Neuronal stem cell (in vitro differentiated cells): ENCODE measurements around the gene GPR179.
A peak's percentile ranks its signal among the peaks of the same experiment; 100 is the strongest.

Experiments
- DNase-seq: peaks from one replicate; pipeline ENCODE4 v3.0.0-alpha.2; 2013; ENCODE audit warnings: low spot score
- H2AFZ ChIP-seq: one replicate; pipeline ENCODE4 v1.6.1; 2013; ENCODE audit warnings: mild to moderate bottlenecking, low read length, inconsistent platforms
- H2AK5ac ChIP-seq: 2 replicates; pipeline ENCODE4 v1.6.1; 2013; ENCODE audit warnings: low read depth, mild to moderate bottlenecking, inconsistent platforms, low read length, moderate library complexity, mixed read lengths
- H2BK120ac ChIP-seq: 2 replicates; pipeline ENCODE4 v1.6.1; 2013; ENCODE audit warnings: low read depth, mild to moderate bottlenecking, inconsistent platforms, low read length, moderate library complexity, mixed read lengths
- H2BK12ac ChIP-seq: one replicate; pipeline ENCODE4 v1.6.1; 2013; ENCODE audit warnings: low read length, inconsistent platforms
- H2BK15ac ChIP-seq: 2 replicates; pipeline ENCODE4 v1.6.1; 2013; ENCODE audit warnings: mild to moderate bottlenecking, low read length, inconsistent platforms, mixed read lengths
- H2BK5ac ChIP-seq: one replicate; pipeline ENCODE4 v1.6.1; 2013; ENCODE audit warnings: inconsistent platforms, mild to moderate bottlenecking, low read length, moderate library complexity
- H3K14ac ChIP-seq: one replicate; pipeline ENCODE4 v1.6.1; 2013; ENCODE audit warnings: low read length, inconsistent platforms
- H3K18ac ChIP-seq: 2 replicates; pipeline ENCODE4 v1.6.1; 2013; ENCODE audit warnings: low read length, inconsistent platforms
- H3K23ac ChIP-seq: 2 replicates; pipeline ENCODE4 v1.6.1; 2013; ENCODE audit warnings: low read depth, mild to moderate bottlenecking, mixed read lengths, low read length, inconsistent platforms; ENCODE audit not compliant: poor library complexity
- H3K27ac ChIP-seq: replicated peaks from 3 replicates; pipeline ENCODE4 v1.5.1; 2013; ENCODE audit warnings: low read length, inconsistent platforms
- H3K27me3 ChIP-seq, 3 experiments: 2 replicates each; pipeline ENCODE4 v1.6.1; 2013; ENCODE audit warnings: low read length in 3 of 3, mild to moderate bottlenecking in 2 of 3, inconsistent platforms in 1 of 3, low read depth in 1 of 3, mixed read lengths in 1 of 3, moderate library complexity in 1 of 3; ENCODE audit not compliant: control insufficient read depth in 3 of 3, insufficient read depth in 3 of 3
- H3K36me3 ChIP-seq, 2 donors: replicated peaks in 1 of 2; 2 replicates each; pipeline ENCODE4 v1.6.1; 2013; ENCODE audit warnings: low read length in 2 of 2; ENCODE audit not compliant: control insufficient read depth in 2 of 2, insufficient read depth in 2 of 2
- H3K4ac ChIP-seq: 2 replicates; pipeline ENCODE4 v1.6.1; 2013; ENCODE audit warnings: inconsistent platforms, mild to moderate bottlenecking, low read length, moderate library complexity
- H3K4me1 ChIP-seq, 2 donors: 1 replicate in 1 of 2; 2 replicates in 1 of 2; pipeline ENCODE4 v1.6.1; 2013; ENCODE audit warnings: low read length in 2 of 2, low read depth in 1 of 2; ENCODE audit not compliant: control insufficient read depth in 2 of 2, insufficient read depth in 1 of 2
- H3K4me2 ChIP-seq: one replicate; pipeline ENCODE4 v1.6.1; 2013; ENCODE audit warnings: mild to moderate bottlenecking, low read length, inconsistent platforms; ENCODE audit not compliant: insufficient read depth, poor library complexity, severe bottlenecking
- H3K4me3 ChIP-seq, 2 donors: 2 replicates each; pipeline ENCODE4 v1.5.1; 2013; ENCODE audit warnings: low read length in 2 of 2, mild to moderate bottlenecking in 2 of 2, inconsistent platforms in 1 of 2, moderate library complexity in 1 of 2
- H3K79me1 ChIP-seq: one replicate; pipeline ENCODE4 v1.6.1; 2013; ENCODE audit warnings: low read depth, mild to moderate bottlenecking, inconsistent platforms, low read length, moderate library complexity
- H3K9ac ChIP-seq: one replicate; pipeline ENCODE4 v1.6.1; 2013; ENCODE audit warnings: mild to moderate bottlenecking, low read depth, low read length, inconsistent platforms; ENCODE audit not compliant: poor library complexity
- H3K9me3 ChIP-seq, 2 donors: replicated peaks in 1 of 2; 2 replicates each; pipeline versions ENCODE3 to v1.6.1; 2013; ENCODE audit warnings: low read length in 2 of 2, mild to moderate bottlenecking in 2 of 2, inconsistent platforms in 1 of 2, low read depth in 1 of 2, mixed read lengths in 1 of 2, moderate library complexity in 1 of 2; ENCODE audit not compliant: control insufficient read depth in 2 of 2, insufficient read depth in 1 of 2
- H4K8ac ChIP-seq: one replicate; pipeline ENCODE4 v1.6.1; 2013; ENCODE audit warnings: low read depth, mild to moderate bottlenecking, inconsistent platforms, low read length, moderate library complexity
- H4K91ac ChIP-seq: one replicate; pipeline ENCODE4 v1.6.1; 2013; ENCODE audit warnings: low read length, low read depth, mild to moderate bottlenecking, inconsistent platforms; ENCODE audit not compliant: poor library complexity
- WGBS, 2 donors: extraction: QIAGEN DNeasy Blood & Tissue Kit; methylation state at CpG; one replicate each; pipeline ENCODE4 v1.1.7; 2013; ENCODE audit warnings: missing lambda C conversion rate in 2 of 2, mixed read lengths in 1 of 2; ENCODE audit not compliant: insufficient read length in 2 of 2, insufficient replicate concordance in 1 of 2; ENCODE audit errors: extremely low coverage in 2 of 2; 5-methylcytosine and 5-hydroxymethylcytosine counted together

The GPR179 gene

GRCh38 chr17:38336838-38337237 lies 6.9 kb downstream of the GPR179 start:
- Histone ChIP-seq H3K4ac (no peak overlapping the region), H3K36me3 (no peaks in the 10 kb centered on the region), H4K8ac (no peak overlapping the region), H2BK120ac (no peak overlapping the region), H3K27me3 (peaks cover 0 to 58% (median 0%) of the 10 kb centered on the region in 3 experiments), H3K4me2 (no peak overlapping the region), H3K27ac (no peak overlapping the region), H3K79me1 (no peaks in the 10 kb centered on the region), H3K9me3 (no peaks in the 10 kb centered on the region), H3K14ac (no peak overlapping the region), H2AFZ (no peak overlapping the region), H4K91ac (no peak overlapping the region), H2BK15ac (no peak overlapping the region), H3K9ac (peak overlapping the region; percentile 45), H3K18ac (no peak overlapping the region), H3K23ac (peak overlapping the region; percentile 62), H3K4me3 (no peak overlapping the region), H2AK5ac (no peak overlapping the region), H3K4me1 (peaks cover 3 to 5% of the 10 kb centered on the region in 2 donors), H2BK12ac (no peak overlapping the region), H2BK5ac (no peak overlapping the region)
- no CpG with 5 or more reads among the region's 11 CpGs for WGBS, 2 donors
- DNase-seq, result no peak

GRCh38 chr17:38334480-38335364 lies 9.0 kb downstream of the GPR179 start:
- H3K18ac ChIP-seq, result peak overlapping the region; percentile 61
- no peak overlapping the region for H3K4me3 ChIP-seq
- no peak overlapping the region for H2AFZ ChIP-seq
- H3K36me3 ChIP-seq, result no peaks in the 10 kb centered on the region
- H4K91ac ChIP-seq, result no peak overlapping the region
- peak overlapping the region; percentile 89 for H2BK12ac ChIP-seq
- no peak overlapping the region for H3K4ac ChIP-seq
- H3K27me3 ChIP-seq, result peaks cover 0 to 64% (median 0%) of the 10 kb centered on the region in 3 experiments
- peak overlapping the region; percentile 39 for H3K14ac ChIP-seq
- H4K8ac ChIP-seq, result no peak overlapping the region
- H3K9me3 ChIP-seq, result no peaks in the 10 kb centered on the region
- no peak overlapping the region for H3K4me2 ChIP-seq
- H2BK120ac ChIP-seq, result peak overlapping the region; percentile 36
- peak overlapping the region; percentile 30 for H2BK15ac ChIP-seq
- WGBS, 2 donors, result no CpG with 5 or more reads among the region's 30 CpGs
- H2BK5ac ChIP-seq, result no peak overlapping the region
- H3K27ac ChIP-seq, result no peak overlapping the region
- H3K4me1 ChIP-seq, result peaks cover 0 to 3% of the 10 kb centered on the region in 2 donors
- no peaks in the 10 kb centered on the region for H3K79me1 ChIP-seq
- no peak for DNase-seq
- no peak overlapping the region for H3K9ac ChIP-seq
- H3K23ac ChIP-seq, result peak overlapping the region; percentile 35
- peak overlapping the region; percentile 91 for H2AK5ac ChIP-seq

- no peak overlapping the region for H4K8ac ChIP-seq
- H4K91ac ChIP-seq, result no peak overlapping the region
- H3K79me1 ChIP-seq, result no peaks in the 10 kb centered on the region
- DNase-seq, result peak; percentile 64
- no peak overlapping the region for H3K18ac ChIP-seq
- no CpG with 5 or more reads among the region's 12 CpGs for WGBS, 2 donors
- no peaks in the 10 kb centered on the region for H3K9me3 ChIP-seq
- peak overlapping the region; percentile 91 for H2AK5ac ChIP-seq
- no peak overlapping the region for H3K4me2 ChIP-seq
- peaks cover 0 to 60% (median 0%) of the 10 kb centered on the region in 3 experiments for H3K27me3 ChIP-seq
- no peak overlapping the region for H3K23ac ChIP-seq
- peak overlapping the region; percentile 12 for H2BK15ac ChIP-seq
- H3K4me3 ChIP-seq, result no peak overlapping the region
- H3K4me1 ChIP-seq, result peaks cover 0 to 3% of the 10 kb centered on the region in 2 donors
- no peak overlapping the region for H3K14ac ChIP-seq
- no peak overlapping the region for H3K27ac ChIP-seq
- no peak overlapping the region for H2BK5ac ChIP-seq
- H2BK12ac ChIP-seq, result no peak overlapping the region
- H3K4ac ChIP-seq, result no peak overlapping the region
- H2AFZ ChIP-seq, result no peak overlapping the region
- no peak overlapping the region for H3K9ac ChIP-seq
- no peak overlapping the region for H2BK120ac ChIP-seq
- H3K36me3 ChIP-seq, result no peaks in the 10 kb centered on the region
These were observed 10.0 kb downstream of the GPR179 start for GRCh38 chr17:38333635-38334295.

- Histone ChIP-seq H2AFZ (no peak overlapping the region), H3K27me3 (peaks cover 0 to 51% (median 0%) of the 10 kb centered on the region in 3 experiments), H3K18ac (no peak overlapping the region)
These were observed 11.0 kb downstream of the GPR179 start for GRCh38 chr17:38332735-38333134.

More at GRCh38 chr17:38332735-38333134, 11.0 kb downstream of the GPR179 start:
- H2BK12ac ChIP-seq, result no peak overlapping the region
- peaks cover 0 to 3% of the 10 kb centered on the region in 2 donors for H3K4me1 ChIP-seq
- no peak overlapping the region for H4K8ac ChIP-seq
- H2AK5ac ChIP-seq, result peak overlapping the region; percentile 20
- no peak overlapping the region for H2BK120ac ChIP-seq
- H3K14ac ChIP-seq, result no peak overlapping the region
- DNase-seq, result no peak
- no peaks in the 10 kb centered on the region for H3K79me1 ChIP-seq
- H4K91ac ChIP-seq, result no peak overlapping the region
- H3K4me3 ChIP-seq, result peak overlapping the region in 1 of 2 donors; percentile 33
- no peak overlapping the region for H3K4ac ChIP-seq
- H3K9me3 ChIP-seq, result no peaks in the 10 kb centered on the region
- H3K36me3 ChIP-seq, result no peaks in the 10 kb centered on the region
- H3K4me2 ChIP-seq, result no peak overlapping the region
- H3K9ac ChIP-seq, result no peak overlapping the region
- no peak overlapping the region for H3K27ac ChIP-seq
- H2BK15ac ChIP-seq, result peak overlapping the region; percentile 77
- peak overlapping the region; percentile 30 for H3K23ac ChIP-seq
- WGBS, 2 donors, result no CpG with 5 or more reads among the region's 7 CpGs
- no peak overlapping the region for H2BK5ac ChIP-seq
